HuH-7.5 (cell line): ENCODE data around the gene DUX4.
"Not testable (repeated sequence)": the region's sequence is repeated elsewhere in the genome, so short reads cannot be mapped to it uniquely, and the experiment has no call there.

Experiments used
- DNase-seq: peaks from one replicate; pipeline ENCODE4 v3.0.0; 2011; ENCODE audit warnings: low spot score

The DUX4 gene

DNA sequence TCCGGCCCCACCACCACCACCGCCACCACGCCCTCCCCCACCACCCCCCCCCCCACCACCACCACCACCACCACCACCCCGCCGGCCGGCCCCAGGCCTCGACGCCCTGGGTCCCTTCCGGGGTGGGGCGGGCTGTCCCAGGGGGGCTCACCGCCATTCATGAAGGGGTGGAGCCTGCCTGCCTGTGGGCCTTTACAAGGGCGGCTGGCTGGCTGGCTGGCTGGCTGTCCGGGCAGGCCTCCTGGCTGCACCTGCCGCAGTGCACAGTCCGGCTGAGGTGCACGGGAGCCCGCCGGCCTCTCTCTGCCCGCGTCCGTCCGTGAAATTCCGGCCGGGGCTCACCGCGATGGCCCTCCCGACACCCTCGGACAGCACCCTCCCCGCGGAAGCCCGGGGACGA is at the start of gene DUX4:
TSS of gene DUX4 (plus strand) at position 347 of the 400 bp plus-strand sequence. CDS start at position 347, 0 bp downstream.
- DNase-seq: not testable (repeated sequence)

DNA sequence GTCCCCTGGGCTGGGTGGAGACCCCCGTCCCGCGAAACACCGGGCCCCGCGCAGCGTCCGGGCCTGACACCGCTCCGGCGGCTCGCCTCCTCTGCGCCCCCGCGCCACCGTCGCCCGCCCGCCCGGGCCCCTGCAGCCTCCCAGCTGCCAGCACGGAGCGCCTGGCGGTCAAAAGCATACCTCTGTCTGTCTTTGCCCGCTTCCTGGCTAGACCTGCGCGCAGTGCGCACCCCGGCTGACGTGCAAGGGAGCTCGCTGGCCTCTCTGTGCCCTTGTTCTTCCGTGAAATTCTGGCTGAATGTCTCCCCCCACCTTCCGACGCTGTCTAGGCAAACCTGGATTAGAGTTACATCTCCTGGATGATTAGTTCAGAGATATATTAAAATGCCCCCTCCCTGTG is 1.9 kb downstream of the DUX4 start:
- DNase-seq: not testable (repeated sequence)

DNA sequence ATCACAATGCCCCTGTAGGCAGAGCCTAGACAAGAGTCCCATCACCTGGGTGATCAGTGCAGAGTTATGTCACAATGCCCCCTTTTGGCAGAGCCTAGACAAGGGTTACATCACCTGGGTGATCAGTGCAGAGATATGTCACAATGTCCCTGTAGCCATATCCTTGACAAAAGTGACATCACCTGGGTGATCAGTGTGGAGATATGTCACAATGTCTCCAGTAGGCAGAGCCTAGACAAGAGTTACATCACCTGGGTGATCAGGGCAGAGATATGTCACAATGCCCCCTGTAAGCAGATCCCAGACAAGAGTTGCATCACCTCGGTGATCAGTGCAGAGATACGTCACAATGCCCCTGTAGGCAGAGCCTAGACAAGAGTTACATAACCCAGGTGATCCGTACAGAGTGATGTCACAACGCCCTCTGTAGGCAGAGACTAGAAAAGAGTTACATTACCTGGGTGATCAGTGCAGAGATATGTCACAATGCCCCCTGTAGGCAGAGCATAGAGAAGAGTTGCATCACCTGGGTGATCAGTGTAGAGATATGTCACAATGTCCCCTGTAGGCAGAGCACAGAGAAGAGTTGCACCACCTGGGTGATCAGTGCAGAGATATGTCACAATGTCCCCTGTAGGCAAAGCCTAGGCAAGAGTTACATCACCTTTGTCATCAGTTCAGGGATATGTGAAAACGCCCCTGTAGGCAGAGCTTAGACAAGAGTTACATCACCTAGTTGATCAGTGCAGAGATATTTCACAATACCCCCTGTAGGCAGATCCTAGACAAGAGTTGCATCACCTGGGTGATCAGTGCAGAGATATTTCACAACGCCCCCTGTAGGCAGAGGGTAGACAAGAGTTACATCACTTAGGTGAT is 4.4 kb downstream of the DUX4 start:
- not testable (repeated sequence) for DNase-seq

DNA sequence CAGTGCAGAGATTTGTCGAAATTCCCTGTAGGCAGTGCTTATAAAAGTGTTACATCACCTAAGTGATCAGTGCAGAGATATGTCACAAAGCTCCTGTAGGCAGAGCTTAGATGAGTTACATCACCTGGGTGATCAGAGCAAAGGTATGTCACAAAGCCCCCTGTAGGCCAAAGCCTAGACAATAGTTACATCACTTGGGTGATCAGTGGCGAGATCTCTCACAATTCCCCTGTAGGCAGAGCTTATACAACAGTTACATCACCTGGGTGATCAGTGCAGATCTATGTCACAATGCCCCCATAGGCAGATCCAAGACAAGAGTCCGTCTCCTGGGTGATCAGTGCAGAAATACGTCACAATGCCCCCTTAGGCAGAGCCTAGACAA is 5.0 kb downstream of the DUX4 start:
- not testable (repeated sequence) for DNase-seq

DNA sequence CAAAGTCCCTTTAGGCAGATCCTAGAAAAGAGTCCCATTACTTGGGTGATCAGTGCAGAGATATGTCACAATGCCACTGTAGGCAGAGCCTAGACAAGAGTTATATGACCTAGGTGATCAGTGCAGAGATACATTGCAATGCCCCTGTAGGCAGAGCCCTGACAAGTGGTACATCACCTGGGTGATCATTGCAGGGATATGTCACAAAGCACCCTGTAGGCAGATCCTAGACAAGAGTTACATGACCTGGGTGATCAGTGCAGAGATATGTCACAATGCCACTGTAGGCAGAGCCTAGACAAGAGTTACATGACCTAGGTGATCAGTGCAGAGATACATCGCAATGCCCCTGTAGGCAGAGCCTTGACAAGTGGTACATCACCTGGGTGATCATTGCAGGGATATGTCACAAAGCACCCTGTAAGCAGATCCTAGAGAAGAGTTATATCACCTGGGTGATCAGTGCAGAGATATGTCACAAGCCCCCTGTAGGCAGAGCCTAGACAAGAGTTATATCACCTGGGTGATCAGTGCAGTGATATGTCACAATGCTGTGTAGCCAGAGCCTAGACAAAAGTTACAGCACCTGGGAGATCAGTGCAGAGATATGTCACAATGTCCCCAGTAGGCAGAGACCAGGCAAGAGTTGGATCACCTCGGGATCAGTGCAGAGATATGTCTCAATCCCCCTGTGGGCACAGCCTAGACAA is 5.6 kb downstream of the DUX4 start:
- DNase-seq: not testable (repeated sequence)

DNA sequence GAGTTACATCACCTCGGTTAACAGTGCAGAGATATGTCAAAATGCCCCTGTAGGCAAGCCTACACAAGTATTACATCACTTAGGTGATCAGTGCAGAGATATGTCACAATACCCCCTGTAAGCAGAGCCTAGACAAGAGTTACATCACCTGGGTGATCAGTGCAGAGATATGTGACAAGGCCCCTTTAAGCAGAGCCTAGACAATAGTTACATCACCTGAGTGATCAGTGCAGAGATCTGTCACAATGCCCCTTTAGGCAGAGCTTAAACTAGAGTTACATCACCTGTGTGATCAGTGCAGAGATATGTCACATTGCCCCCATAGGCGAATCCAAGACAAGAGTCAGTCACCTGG is 6.1 kb downstream of the DUX4 start:
- not testable (repeated sequence) for DNase-seq

GRCh38 chr4:190180947-190181346 is 7.4 kb downstream of the DUX4 start:
- not testable (repeated sequence) for DNase-seq

DNA sequence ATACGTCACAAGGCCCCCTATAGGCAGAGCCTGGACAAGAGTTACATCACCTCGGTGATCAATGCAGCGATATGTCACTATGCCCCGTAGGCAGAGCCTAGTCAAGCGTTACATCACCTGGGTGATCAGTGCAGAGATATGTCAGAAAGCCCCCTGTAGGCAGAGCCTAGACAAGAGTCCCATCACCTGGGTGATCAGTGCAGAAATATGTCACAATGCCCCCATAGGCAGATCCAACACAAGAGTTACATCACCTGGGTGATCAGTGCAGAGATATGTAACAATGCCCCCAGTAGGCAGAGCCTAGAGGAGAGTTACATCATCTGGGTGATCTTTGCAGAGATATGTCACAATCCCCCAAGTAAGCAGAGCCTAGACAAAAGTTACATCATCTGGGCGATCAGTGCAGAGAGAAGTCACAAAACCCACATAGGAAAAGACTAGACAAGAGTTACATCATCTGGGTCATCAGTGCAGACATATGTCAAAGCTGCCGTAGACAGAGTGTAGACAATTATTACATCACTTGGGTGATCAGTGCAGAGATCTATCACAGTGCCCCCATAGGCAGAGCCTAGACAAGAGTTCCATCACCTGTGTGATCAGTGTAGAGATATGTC is 8.0 kb downstream of the DUX4 start:
- DNase-seq: not testable (repeated sequence)

- DNase-seq: not testable (repeated sequence)
Measured at GRCh38 chr4:190203510-190203909, 29.9 kb downstream of the DUX4 start.
